ENCODE measurements around the gene C16orf95. TPM values are rescaled to one million over a fixed set of nuclear protein-coding genes. Genes with fewer than 3 reads are reported as not detected.

The C16orf95 gene
- total and polyA plus RNA-seq, 2 experiments from 2014 or later: 4.7 to 6.6 TPM

GRCh38 chr16:87295259-87295658, 21.9 kb downstream of the C16orf95 start:
- peak; percentile 48 for DNase-seq (ENCODE audit: low spot score)
- Histone ChIP-seq H2AFZ (no peak overlapping the region), H3K9me2 (replicated peaks; ENCODE audit: insufficient read depth) (no peaks in the 10 kb centered on the region), H3K36me3 (replicated peaks; ENCODE audit: insufficient read depth, low read depth) (no peaks in the 10 kb centered on the region), H3K4me2 (no peak overlapping the region), H3K4me3 (no peak overlapping the region), H3K4me1 (ENCODE audit: insufficient read depth) (no peaks in the 10 kb centered on the region), H3K27me3 (no peaks in the 10 kb centered on the region), H3K9me3 (ENCODE audit: low read depth) (no peaks in the 10 kb centered on the region), H4K20me1 (ENCODE audit: insufficient read depth, poor library complexity, severe bottlenecking) (no peaks in the 10 kb centered on the region), H3K27ac (no peak overlapping the region), H3K79me2 (no peaks in the 10 kb centered on the region)
- TF ChIP-seq CTCF (IDR thresholded peaks at IDR 0.05; ENCODE audit: poor library complexity) (no peak), EZH2phosphoT487 (IDR thresholded peaks at IDR 0.05; ENCODE audit: low read depth, severe bottlenecking, unreplicated experiment) (no peak), EZH2 (IDR thresholded peaks at IDR 0.05; ENCODE audit: borderline replicate concordance) (no peak)
- WGBS (ENCODE audit: low lambda C conversion rate, missing lambda C conversion rate): 69% methylated on average over 4 of the region's 4 CpGs

GRCh38 chr16:87293990-87294389, 23.2 kb downstream of the C16orf95 start:
- H3K79me2 ChIP-seq: no peaks in the 10 kb centered on the region
- H3K4me1 ChIP-seq (ENCODE audit: insufficient read depth): no peaks in the 10 kb centered on the region
- H4K20me1 ChIP-seq (ENCODE audit: insufficient read depth, poor library complexity, severe bottlenecking): no peaks in the 10 kb centered on the region
- no peak for TF ChIP-seq EZH2phosphoT487 (IDR thresholded peaks at IDR 0.05; ENCODE audit: low read depth, severe bottlenecking, unreplicated experiment)
- no peak for TF ChIP-seq EZH2 (IDR thresholded peaks at IDR 0.05; ENCODE audit: borderline replicate concordance)
- TF ChIP-seq CTCF (IDR thresholded peaks at IDR 0.05; ENCODE audit: poor library complexity): no peak
- H3K27me3 ChIP-seq: no peaks in the 10 kb centered on the region
- 100% methylated on average over 3 of the region's 3 CpGs for WGBS (ENCODE audit: low lambda C conversion rate, missing lambda C conversion rate)
- H3K9me3 ChIP-seq (ENCODE audit: low read depth): no peaks in the 10 kb centered on the region
- no peaks in the 10 kb centered on the region for H3K36me3 ChIP-seq (replicated peaks; ENCODE audit: insufficient read depth, low read depth)
- H3K9me2 ChIP-seq (replicated peaks; ENCODE audit: insufficient read depth): no peaks in the 10 kb centered on the region
- DNase-seq (ENCODE audit: low spot score): no peak
- no peak overlapping the region for H3K4me3 ChIP-seq
- H3K4me2 ChIP-seq: no peak overlapping the region
- H3K27ac ChIP-seq: no peak overlapping the region
- no peak overlapping the region for H2AFZ ChIP-seq

GRCh38 chr16:87291944-87292343, 25.2 kb downstream of the C16orf95 start:
- no peaks in the 10 kb centered on the region for H3K36me3 ChIP-seq (replicated peaks; ENCODE audit: insufficient read depth, low read depth)
- H3K4me3 ChIP-seq: no peak overlapping the region
- H2AFZ ChIP-seq: no peak overlapping the region
- no peaks in the 10 kb centered on the region for H4K20me1 ChIP-seq (ENCODE audit: insufficient read depth, poor library complexity, severe bottlenecking)
- no peak overlapping the region for H3K4me2 ChIP-seq
- DNase-seq (ENCODE audit: low spot score): no peak
- no peaks in the 10 kb centered on the region for H3K27me3 ChIP-seq
- H3K9me2 ChIP-seq (replicated peaks; ENCODE audit: insufficient read depth): no peaks in the 10 kb centered on the region
- TF ChIP-seq EZH2 (IDR thresholded peaks at IDR 0.05; ENCODE audit: borderline replicate concordance): no peak
- no peak for TF ChIP-seq CTCF (IDR thresholded peaks at IDR 0.05; ENCODE audit: poor library complexity)
- no peak for TF ChIP-seq EZH2phosphoT487 (IDR thresholded peaks at IDR 0.05; ENCODE audit: low read depth, severe bottlenecking, unreplicated experiment)
- no peaks in the 10 kb centered on the region for H3K4me1 ChIP-seq (ENCODE audit: insufficient read depth)
- H3K27ac ChIP-seq: no peak overlapping the region
- H3K79me2 ChIP-seq: no peaks in the 10 kb centered on the region
- no peaks in the 10 kb centered on the region for H3K9me3 ChIP-seq (ENCODE audit: low read depth)
- WGBS (ENCODE audit: low lambda C conversion rate, missing lambda C conversion rate): 93% methylated on average over 6 of the region's 6 CpGs

Data from hepatocyte (in vitro differentiated cells).